SU-DHL-6 (cell line): ENCODE data around the gene ATP6V0B.

ENCODE experiments used
- H2AFZ ChIP-seq: fragments of 200-600 bp; sonication (generic); 2 replicates; pipeline ENCODE4 v1.6.1; 2014; ENCODE audit warnings: low read depth, mild to moderate bottlenecking, moderate library complexity, mixed read lengths, antibody characterized with exemption, low read length; ENCODE audit not compliant: severe bottlenecking
- H3F3A ChIP-seq: fragments of 200-600 bp; shearing (Covaris generic); 2 replicates; pipeline ENCODE4 v1.6.0; 2016; ENCODE audit warnings: antibody characterized with exemption, mild to moderate bottlenecking; ENCODE audit not compliant: insufficient read depth
- H3K27ac ChIP-seq: fragments of 200-600 bp; sonication (generic); 2 replicates; pipeline ENCODE4 v1.5.1; 2016; ENCODE audit warnings: low read depth, mild to moderate bottlenecking, low read length, moderate library complexity, mixed read lengths
- H3K27me3 ChIP-seq: fragments of 200-600 bp; sonication (generic), shearing (Covaris generic); 2 replicates; pipeline ENCODE4 v1.6.0; 2014; ENCODE audit warnings: mild to moderate bottlenecking, low read length
- H3K36me3 ChIP-seq: fragments of 200-600 bp; sonication (generic); 2 replicates; pipeline ENCODE4 v1.6.1; 2014; ENCODE audit warnings: mild to moderate bottlenecking, low read length, mixed read lengths
- H3K4me2 ChIP-seq: fragments of 300-600, 200-600 bp; shearing (Covaris generic), sonication (generic); 2 replicates; pipeline ENCODE4 v1.6.0; 2014; ENCODE audit warnings: low read length, low read depth, mild to moderate bottlenecking; ENCODE audit not compliant: poor library complexity, severe bottlenecking
- H3K4me3 ChIP-seq: fragments of 200-600 bp; sonication (generic); 2 replicates; pipeline ENCODE4 v1.5.1; 2014; ENCODE audit warnings: antibody characterized with exemption, low read length, mild to moderate bottlenecking, mixed read lengths; ENCODE audit not compliant: insufficient read depth, poor library complexity, severe bottlenecking
- H3K79me2 ChIP-seq: fragments of 200-600 bp; sonication (generic); 2 replicates; pipeline ENCODE4 v1.6.1; 2014; ENCODE audit warnings: mild to moderate bottlenecking, low read length, moderate library complexity; ENCODE audit not compliant: insufficient read depth
- H3K9ac ChIP-seq: fragments of 200-600 bp; sonication (generic); 2 replicates; pipeline ENCODE4 v1.7.0; 2014; ENCODE audit warnings: mild to moderate bottlenecking, low read length
- H3K9me2 ChIP-seq: fragments of 200-600 bp; sonication (generic); replicated peaks from 2 replicates; pipeline ENCODE4 v1.6.1; 2014; ENCODE audit warnings: low read length; ENCODE audit not compliant: insufficient read depth
- H3K9me3 ChIP-seq: fragments of 200-600 bp; sonication (generic); 2 replicates; pipeline ENCODE4 v1.6.1; 2014; ENCODE audit warnings: low read length, mixed read lengths; ENCODE audit not compliant: insufficient read depth
- H4K20me1 ChIP-seq: fragments of 200-600 bp; sonication (generic); 2 replicates; pipeline ENCODE4 v1.6.1; 2014; ENCODE audit warnings: low read depth, mild to moderate bottlenecking, antibody characterized with exemption, low read length, moderate library complexity, mixed read lengths
- CTCF ChIP-seq: fragments of 200-600 bp; sonication (generic); IDR thresholded peaks from one replicate; pipeline ENCODE4 v1.5.1; 2017; ENCODE audit warnings: antibody characterized with exemption, mild to moderate bottlenecking, low read length, moderate library complexity; ENCODE audit not compliant: insufficient read depth, poor library complexity, severe bottlenecking
- EZH2phosphoT487 ChIP-seq: fragments of 200-600 bp; sonication (generic), shearing (Covaris generic); conservative IDR thresholded peaks from 2 replicates; pipeline ENCODE4 v1.6.1; 2018; ENCODE audit warnings: mild to moderate bottlenecking, antibody characterized with exemption, low read length, moderate library complexity, mixed read lengths

The ATP6V0B gene

GRCh38 chr1:43979528-43980254, 4.9 kb downstream of the ATP6V0B start:
- peaks cover 35% of the 10 kb centered on the region for H3K79me2 ChIP-seq
- H3K9me3 ChIP-seq = no peaks in the 10 kb centered on the region
- H2AFZ ChIP-seq = no peak overlapping the region
- H3F3A ChIP-seq = peaks cover 28% of the 10 kb centered on the region
- peak overlapping the region; percentile 66 for H3K4me2 ChIP-seq
- no peaks in the 10 kb centered on the region for H4K20me1 ChIP-seq
- H3K4me3 ChIP-seq = peak overlapping the region; percentile 53
- H3K27ac ChIP-seq = peak overlapping the region; percentile 39
- H3K9ac ChIP-seq = peak overlapping the region; percentile 72
- TF ChIP-seq CTCF = no peak
- TF ChIP-seq EZH2phosphoT487 = no peak
- H3K9me2 ChIP-seq = no peaks in the 10 kb centered on the region
- no peaks in the 10 kb centered on the region for H3K36me3 ChIP-seq
- no peaks in the 10 kb centered on the region for H3K27me3 ChIP-seq

- TF ChIP-seq CTCF (no peak), EZH2phosphoT487 (no peak)
- Histone ChIP-seq H3K79me2 (peaks cover 28% of the 10 kb centered on the region), H3K4me2 (peak overlapping the region; percentile 66), H3F3A (peaks cover 26% of the 10 kb centered on the region), H3K4me3 (peak overlapping the region; percentile 53), H4K20me1 (no peaks in the 10 kb centered on the region), H3K9me3 (no peaks in the 10 kb centered on the region), H3K9me2 (no peaks in the 10 kb centered on the region), H3K27ac (peak overlapping the region; percentile 39), H3K27me3 (no peaks in the 10 kb centered on the region), H3K9ac (peak overlapping the region; percentile 72), H3K36me3 (no peaks in the 10 kb centered on the region), H2AFZ (no peak overlapping the region)
These were observed 5.7 kb downstream of the ATP6V0B start for GRCh38 chr1:43980255-43981134.

- TF ChIP-seq CTCF (no peak), EZH2phosphoT487 (no peak)
- Histone ChIP-seq H3K27me3 (no peaks in the 10 kb centered on the region), H3F3A (peaks cover 21% of the 10 kb centered on the region)
These were observed 6.4 kb downstream of the ATP6V0B start for GRCh38 chr1:43981135-43981491.

More at GRCh38 chr1:43981135-43981491, 6.4 kb downstream of the ATP6V0B start:
- H4K20me1 ChIP-seq = no peaks in the 10 kb centered on the region
- no peaks in the 10 kb centered on the region for H3K36me3 ChIP-seq
- peaks cover 22% of the 10 kb centered on the region for H3K79me2 ChIP-seq
- no peaks in the 10 kb centered on the region for H3K9me3 ChIP-seq
- no peak overlapping the region for H2AFZ ChIP-seq
- H3K9ac ChIP-seq = no peak overlapping the region
- no peak overlapping the region for H3K4me3 ChIP-seq
- no peak overlapping the region for H3K4me2 ChIP-seq
- H3K9me2 ChIP-seq = no peaks in the 10 kb centered on the region
- no peak overlapping the region for H3K27ac ChIP-seq
